Sigmoid colon (tissue), 4 donors: ENCODE results near the gene PLPPR3.

Experiments
- EP300 ChIP-seq, 4 donors: sonication (generic); formaldehyde crosslinking; IDR thresholded peaks; one replicate each; pipeline ENCODE4 v1.6.1; 2017; ENCODE audit warnings: antibody characterized with exemption in 4 of 4
- POLR2A ChIP-seq, 2 donors: fragments of 450-650 bp; IDR thresholded peaks; one replicate each; pipeline ENCODE4 v1.6.1; 2016; ENCODE audit warnings: antibody characterized with exemption in 2 of 2, mild to moderate bottlenecking in 2 of 2, moderate library complexity in 2 of 2
- POLR2AphosphoS5 ChIP-seq, 4 donors: sonication (generic); formaldehyde crosslinking; IDR thresholded peaks; one replicate each; pipeline ENCODE4 v1.6.1; 2017; ENCODE audit warnings: antibody characterized with exemption in 4 of 4
- TF ChIP-seq, protein P1 (sequence below), 4 experiments: fragments of 450-650 bp in 3 of 4; fragments of 200-600 bp in 1 of 4; IDR thresholded peaks; one replicate each; pipeline ENCODE4 v1.5.1; 2016 to 2019; ENCODE audit warnings: antibody characterized with exemption in 4 of 4, mild to moderate bottlenecking in 3 of 4, moderate library complexity in 2 of 4

GRCh38 chr19:772063-772462, 49.7 kb downstream of the PLPPR3 start:
- TF ChIP-seq POLR2A (IDR thresholded peaks at IDR 0.05): no peak
- TF ChIP-seq, protein P1, sequence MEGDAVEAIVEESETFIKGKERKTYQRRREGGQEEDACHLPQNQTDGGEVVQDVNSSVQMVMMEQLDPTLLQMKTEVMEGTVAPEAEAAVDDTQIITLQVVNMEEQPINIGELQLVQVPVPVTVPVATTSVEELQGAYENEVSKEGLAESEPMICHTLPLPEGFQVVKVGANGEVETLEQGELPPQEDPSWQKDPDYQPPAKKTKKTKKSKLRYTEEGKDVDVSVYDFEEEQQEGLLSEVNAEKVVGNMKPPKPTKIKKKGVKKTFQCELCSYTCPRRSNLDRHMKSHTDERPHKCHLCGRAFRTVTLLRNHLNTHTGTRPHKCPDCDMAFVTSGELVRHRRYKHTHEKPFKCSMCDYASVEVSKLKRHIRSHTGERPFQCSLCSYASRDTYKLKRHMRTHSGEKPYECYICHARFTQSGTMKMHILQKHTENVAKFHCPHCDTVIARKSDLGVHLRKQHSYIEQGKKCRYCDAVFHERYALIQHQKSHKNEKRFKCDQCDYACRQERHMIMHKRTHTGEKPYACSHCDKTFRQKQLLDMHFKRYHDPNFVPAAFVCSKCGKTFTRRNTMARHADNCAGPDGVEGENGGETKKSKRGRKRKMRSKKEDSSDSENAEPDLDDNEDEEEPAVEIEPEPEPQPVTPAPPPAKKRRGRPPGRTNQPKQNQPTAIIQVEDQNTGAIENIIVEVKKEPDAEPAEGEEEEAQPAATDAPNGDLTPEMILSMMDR (IDR thresholded peaks at IDR 0.05): no peak
- no peak for TF ChIP-seq POLR2AphosphoS5 (IDR thresholded peaks at IDR 0.05)
- no peak for TF ChIP-seq EP300 (IDR thresholded peaks at IDR 0.05)
